PC-9 (cell line): Measurements from ENCODE around the gene POLD3.

ENCODE experiments used
- CTCF ChIP-seq: fragments of 200-600 bp; sonication (generic); conservative IDR thresholded peaks from 2 replicates; pipeline ENCODE4 v1.6.1; 2017; ENCODE audit warnings: mixed run types, antibody characterized with exemption, mild to moderate bottlenecking, moderate library complexity
- EZH2 ChIP-seq: fragments of 200-600 bp; sonication (generic); IDR thresholded peaks from 2 replicates; pipeline ENCODE4 v1.8.0; 2017; ENCODE audit warnings: antibody characterized with exemption, low read depth

GRCh38 chr11:74627381-74627780 lies 35.0 kb downstream of the POLD3 start:
- TF ChIP-seq CTCF (no peak), EZH2 (no peak)
